ENCODE data around the gene RNF150.

The RNF150 gene

GRCh38 chr4:141127884-141128283 is 5.4 kb downstream of the RNF150 start:
- DNase-seq (ENCODE audit: low read depth, low spot score): no peak
- ChIA-PET POLR2A (no interaction called here), CTCF (interaction anchor here (0.5 to 2.4 kb wide), 2 partner anchors 267 to 308 kb away, joined by 3 to 8 read pairs; no protein-coding TSS in a partner anchor)
- H3K4me3 ChIP-seq (ENCODE audit: low read depth, low read length): no peak overlapping the region
- no peak for TF ChIP-seq CTCF (IDR thresholded peaks at IDR 0.05; ENCODE audit: insufficient read depth, low read length, missing control alignments)

GRCh38 chr4:141126769-141127168 is 6.5 kb downstream of the RNF150 start:
- no peak for DNase-seq (ENCODE audit: low read depth, low spot score)
- ChIA-PET POLR2A (no interaction called here), CTCF (interaction anchor here (2.4 kb wide), 1 partner anchor 266 kb away, joined by 8 read pairs; no protein-coding TSS in a partner anchor)
- no peak overlapping the region for H3K4me3 ChIP-seq (ENCODE audit: low read depth, low read length)
- TF ChIP-seq CTCF (IDR thresholded peaks at IDR 0.05; ENCODE audit: insufficient read depth, low read length, missing control alignments): no peak

GRCh38 chr4:141124224-141124623 is 9.0 kb downstream of the RNF150 start:
- no peak for TF ChIP-seq CTCF (IDR thresholded peaks at IDR 0.05; ENCODE audit: insufficient read depth, low read length, missing control alignments)
- CTCF ChIA-PET: no interaction called here
- DNase-seq (ENCODE audit: low read depth, low spot score): no peak
- no peak overlapping the region for H3K4me3 ChIP-seq (ENCODE audit: low read depth, low read length)
- POLR2A ChIA-PET: no interaction called here

GRCh38 chr4:141121768-141122454 is 11.4 kb downstream of the RNF150 start:
- TF ChIP-seq CTCF (IDR thresholded peaks at IDR 0.05; ENCODE audit: insufficient read depth, low read length, missing control alignments): no peak
- H3K4me3 ChIP-seq (ENCODE audit: low read depth, low read length): no peak overlapping the region
- CTCF ChIA-PET: interaction anchor here (2.5 to 4.0 kb wide), 2 partner anchors 11 to 261 kb away, joined by 6 to 16 read pairs; partner anchors contain the start of gene RNF150
- POLR2A ChIA-PET: no interaction called here
- no peak for DNase-seq (ENCODE audit: low read depth, low spot score)

- H3K4me3 ChIP-seq (ENCODE audit: low read depth, low read length): no peak overlapping the region
- CTCF ChIA-PET: interaction anchor here (2.5 to 4.0 kb wide), 2 partner anchors 12 to 260 kb away, joined by 6 to 16 read pairs; partner anchors contain the start of gene RNF150
Observed at GRCh38 chr4:141121101-141121500, 12.2 kb downstream of the RNF150 start.

More at GRCh38 chr4:141121101-141121500, 12.2 kb downstream of the RNF150 start:
- POLR2A ChIA-PET: no interaction called here
- DNase-seq (ENCODE audit: low read depth, low spot score): no peak
- no peak for TF ChIP-seq CTCF (IDR thresholded peaks at IDR 0.05; ENCODE audit: insufficient read depth, low read length, missing control alignments)

Measured in AG04449 (cell line).